ENCODE results near the gene WDPCP. TPM values are rescaled to one million over a fixed set of nuclear protein-coding genes. Genes with fewer than 3 reads are reported as not detected.

WDPCP gene
- polyA plus RNA-seq, 1 of the 3 experiments (the other 2 are of a cell fraction), result 3.1 TPM

DNA sequence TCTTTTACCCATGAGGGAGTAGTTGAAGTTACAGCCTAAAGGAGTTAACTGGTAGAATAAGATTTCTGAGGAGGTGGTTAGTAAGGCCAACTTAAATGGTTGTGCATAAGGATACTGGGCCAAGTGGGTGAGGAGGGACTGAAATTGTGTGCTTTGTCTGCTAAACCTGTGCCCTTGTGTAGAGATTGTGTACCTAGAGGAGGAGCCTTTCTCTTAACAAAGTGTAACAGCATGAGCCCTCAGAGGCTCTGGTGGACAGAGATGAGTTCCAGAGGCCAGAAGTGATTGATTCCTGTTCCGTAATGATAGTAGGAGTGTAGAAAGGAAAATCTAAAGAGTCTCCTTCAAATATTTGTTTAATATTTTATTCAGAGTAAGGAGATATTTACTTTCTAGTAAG lies 494.8 kb downstream of the WDPCP start:
- WGBS (ENCODE audit: low lambda C conversion rate), result 61% methylated on average over 1 of the region's 1 CpG
- Histone ChIP-seq H3K4me3 (ENCODE audit: low read depth in 2 of 2, low read length in 1 of 2) (no peak overlapping the region), H3K27ac (ENCODE audit: low read depth in 2 of 2, low read length in 1 of 2) (no peak overlapping the region), H3K9me3 (no peaks in the 10 kb centered on the region), H3K9me2 (no peaks in the 10 kb centered on the region), H3K4me2 (no peak overlapping the region), H3K4me1 (ENCODE audit: control insufficient read depth in 1 of 2, insufficient read depth in 2 of 2, low read depth in 1 of 2, low read length in 1 of 2) (no peaks in the 10 kb centered on the region), H2AFZ (ENCODE audit: low read depth) (no peak overlapping the region), H3K27me3 (ENCODE audit: insufficient read depth) (no peaks in the 10 kb centered on the region), H3F3A (replicated peaks; ENCODE audit: insufficient read depth) (no peaks in the 10 kb centered on the region), H3K79me2 (ENCODE audit: insufficient read depth) (no peaks in the 10 kb centered on the region), H3K36me3 (replicated peaks in 1 of 2; ENCODE audit: control insufficient read depth in 1 of 2, insufficient read depth in 2 of 2, low read length in 1 of 2) (no peaks in the 10 kb centered on the region), H4K20me1 (ENCODE audit: insufficient read depth) (no peaks in the 10 kb centered on the region), H3K9ac (no peak overlapping the region)
- ChIA-PET POLR2A (no interaction called here), CTCF (no interaction called here)
- TF ChIP-seq GABPA (IDR thresholded peaks at IDR 0.05; ENCODE audit: low read depth), result no peak
- no peak for TF ChIP-seq NRF1 (IDR thresholded peaks at IDR 0.05; ENCODE audit: low read depth, low read length)
- no peak for TF ChIP-seq SMC3 (IDR thresholded peaks at IDR 0.05; ENCODE audit: low read depth, low read length)
- TF ChIP-seq EP300 (IDR thresholded peaks at IDR 0.05; ENCODE audit: borderline replicate concordance in 1 of 2, low read depth in 1 of 2, low read length in 1 of 2), result no peak
- no peak for TF ChIP-seq TEAD4 (IDR thresholded peaks at IDR 0.05; ENCODE audit: borderline replicate concordance, insufficient read depth)
- no peak for TF ChIP-seq RXRA (IDR thresholded peaks at IDR 0.05; ENCODE audit: borderline replicate concordance, low read depth)
- TF ChIP-seq GATA2 (CRISPR knock-in tag; IDR thresholded peaks at IDR 0.05), result no peak
- TF ChIP-seq SIN3A (IDR thresholded peaks at IDR 0.05; ENCODE audit: borderline replicate concordance, low read depth, low read length), result no peak
- TF ChIP-seq MXI1 (IDR thresholded peaks at IDR 0.05; ENCODE audit: low read depth, low read length), result no peak
- TF ChIP-seq, protein P1, sequence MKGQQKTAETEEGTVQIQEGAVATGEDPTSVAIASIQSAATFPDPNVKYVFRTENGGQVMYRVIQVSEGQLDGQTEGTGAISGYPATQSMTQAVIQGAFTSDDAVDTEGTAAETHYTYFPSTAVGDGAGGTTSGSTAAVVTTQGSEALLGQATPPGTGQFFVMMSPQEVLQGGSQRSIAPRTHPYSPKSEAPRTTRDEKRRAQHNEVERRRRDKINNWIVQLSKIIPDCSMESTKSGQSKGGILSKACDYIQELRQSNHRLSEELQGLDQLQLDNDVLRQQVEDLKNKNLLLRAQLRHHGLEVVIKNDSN (IDR thresholded peaks at IDR 0.05; ENCODE audit: borderline replicate concordance, low read depth), result no peak
- TF ChIP-seq FOXJ3 (CRISPR knock-in tag; IDR thresholded peaks at IDR 0.05), result no peak
- TF ChIP-seq FOXM1 (IDR thresholded peaks at IDR 0.05; ENCODE audit: low read depth), result no peak
- TF ChIP-seq TCF12 (IDR thresholded peaks at IDR 0.05), result no peak
- TF ChIP-seq YY1 (IDR thresholded peaks at IDR 0.05; ENCODE audit: low read depth), result no peak
- DNase-seq, result no peak

DNA sequence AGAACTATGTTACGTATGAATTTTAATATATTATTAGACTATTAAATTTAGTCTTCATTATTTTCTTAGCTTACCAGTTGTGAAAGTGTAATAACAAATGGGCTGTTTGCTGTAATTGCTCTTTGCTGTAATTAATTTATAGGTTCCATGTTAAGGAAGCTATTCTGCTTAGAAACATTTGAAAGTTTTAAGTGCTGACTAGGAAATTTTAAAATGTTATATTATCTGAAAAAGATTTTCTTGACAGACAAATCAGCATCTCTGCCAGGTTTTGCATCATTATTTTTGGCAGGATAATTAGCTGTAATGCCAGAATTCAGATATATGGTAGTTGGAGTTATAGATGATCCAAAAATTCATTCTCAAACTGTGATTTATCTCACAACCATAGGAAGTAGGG lies 495.4 kb downstream of the WDPCP start:
- no peaks in the 10 kb centered on the region for H3K79me2 ChIP-seq (ENCODE audit: insufficient read depth)
- no peak overlapping the region for H2AFZ ChIP-seq (ENCODE audit: low read depth)
- H3K9me3 ChIP-seq, result no peaks in the 10 kb centered on the region
- H3K9me2 ChIP-seq, result no peaks in the 10 kb centered on the region
- 4% methylated on average over 1 of the region's 1 CpG for WGBS (ENCODE audit: low lambda C conversion rate)
- H3K27me3 ChIP-seq (ENCODE audit: insufficient read depth), result no peaks in the 10 kb centered on the region
- ChIA-PET POLR2A (no interaction called here), CTCF (interaction anchor here (1.4 kb wide), 1 partner anchor 14 kb away, joined by 3 read pairs; no protein-coding TSS in a partner anchor)
- H3K27ac ChIP-seq (ENCODE audit: low read depth in 2 of 2, low read length in 1 of 2), result no peak overlapping the region
- H3K4me1 ChIP-seq (ENCODE audit: control insufficient read depth in 1 of 2, insufficient read depth in 2 of 2, low read depth in 1 of 2, low read length in 1 of 2), result no peaks in the 10 kb centered on the region
- H4K20me1 ChIP-seq (ENCODE audit: insufficient read depth), result no peaks in the 10 kb centered on the region
- no peaks in the 10 kb centered on the region for H3F3A ChIP-seq (replicated peaks; ENCODE audit: insufficient read depth)
- no peak overlapping the region for H3K9ac ChIP-seq
- DNase-seq, result no peak
- no peaks in the 10 kb centered on the region for H3K36me3 ChIP-seq (replicated peaks in 1 of 2; ENCODE audit: control insufficient read depth in 1 of 2, insufficient read depth in 2 of 2, low read length in 1 of 2)
- no peak overlapping the region for H3K4me3 ChIP-seq (ENCODE audit: low read depth in 2 of 2, low read length in 1 of 2)
- no peak overlapping the region for H3K4me2 ChIP-seq
- TF ChIP-seq JUND (IDR thresholded peaks at IDR 0.05) (no peak), RFX5 (IDR thresholded peaks at IDR 0.05; ENCODE audit: low read length) (no peak)
